ENCODE data around the gene SET.

The SET gene

DNA sequence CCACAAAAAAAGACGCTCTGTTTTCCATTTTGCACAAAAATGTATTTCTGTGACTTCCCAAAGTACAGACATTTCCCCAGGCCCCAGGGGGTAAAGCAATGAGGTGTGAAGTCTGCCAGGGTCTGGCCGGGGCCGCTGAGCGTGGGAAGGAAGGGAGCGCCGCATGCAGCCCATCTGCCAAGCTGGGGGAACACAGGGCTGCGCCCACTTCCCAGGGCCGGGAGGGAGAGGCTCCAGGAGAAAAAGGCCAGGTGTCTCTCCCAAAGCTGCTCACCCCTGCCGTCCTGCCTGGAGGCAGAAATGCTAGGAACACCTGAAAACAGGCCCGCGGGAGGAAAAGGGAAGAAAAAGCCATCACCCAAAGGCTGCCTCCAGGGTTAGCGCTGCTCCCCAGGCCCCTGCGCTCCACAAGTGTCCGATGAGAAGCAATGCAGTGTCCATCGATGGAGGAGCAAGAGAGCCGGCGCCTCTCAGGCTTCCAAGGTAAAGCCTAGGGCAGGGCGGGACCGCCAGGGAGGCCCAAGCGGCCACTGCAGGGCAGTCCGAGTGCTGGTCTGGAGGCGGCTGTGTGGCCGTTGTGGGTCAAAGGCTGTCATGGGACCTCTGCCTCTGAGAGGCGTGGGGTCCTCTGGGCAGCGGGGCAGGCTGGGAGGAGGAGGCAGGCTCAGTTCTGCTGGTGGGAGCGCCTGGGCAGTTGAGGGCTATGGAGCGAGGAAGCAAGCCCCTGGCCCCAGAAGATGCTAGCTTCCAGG lies 40.9 kb downstream of the SET start:
- TF ChIP-seq CREB1 (IDR thresholded peaks at IDR 0.05; ENCODE audit: low read depth) (no peak), TCF12 (IDR thresholded peaks at IDR 0.05; ENCODE audit: low read depth) (no peak), NFIC (IDR thresholded peaks at IDR 0.05) (no peak), ZBTB7A (IDR thresholded peaks at IDR 0.05; ENCODE audit: low read depth) (no peak), EGR1 (IDR thresholded peaks at IDR 0.05) (no peak), YY1 (IDR thresholded peaks at IDR 0.05; ENCODE audit: low read depth) (no peak), MAX (IDR thresholded peaks at IDR 0.05) (no peak), FOXM1 (IDR thresholded peaks at IDR 0.05; ENCODE audit: borderline replicate concordance, low read depth) (no peak), RAD21 (IDR thresholded peaks at IDR 0.05; ENCODE audit: low read depth) (no peak), USF1 (IDR thresholded peaks at IDR 0.05) (no peak), EP300 (IDR thresholded peaks at IDR 0.05; ENCODE audit: borderline replicate concordance) (no peak), CEBPB (IDR thresholded peaks at IDR 0.05) (no peak), TAF1 (IDR thresholded peaks at IDR 0.05; ENCODE audit: low read depth) (no peak), TEAD4 (IDR thresholded peaks at IDR 0.05) (no peak)
- TF ChIP-seq, protein P1, sequence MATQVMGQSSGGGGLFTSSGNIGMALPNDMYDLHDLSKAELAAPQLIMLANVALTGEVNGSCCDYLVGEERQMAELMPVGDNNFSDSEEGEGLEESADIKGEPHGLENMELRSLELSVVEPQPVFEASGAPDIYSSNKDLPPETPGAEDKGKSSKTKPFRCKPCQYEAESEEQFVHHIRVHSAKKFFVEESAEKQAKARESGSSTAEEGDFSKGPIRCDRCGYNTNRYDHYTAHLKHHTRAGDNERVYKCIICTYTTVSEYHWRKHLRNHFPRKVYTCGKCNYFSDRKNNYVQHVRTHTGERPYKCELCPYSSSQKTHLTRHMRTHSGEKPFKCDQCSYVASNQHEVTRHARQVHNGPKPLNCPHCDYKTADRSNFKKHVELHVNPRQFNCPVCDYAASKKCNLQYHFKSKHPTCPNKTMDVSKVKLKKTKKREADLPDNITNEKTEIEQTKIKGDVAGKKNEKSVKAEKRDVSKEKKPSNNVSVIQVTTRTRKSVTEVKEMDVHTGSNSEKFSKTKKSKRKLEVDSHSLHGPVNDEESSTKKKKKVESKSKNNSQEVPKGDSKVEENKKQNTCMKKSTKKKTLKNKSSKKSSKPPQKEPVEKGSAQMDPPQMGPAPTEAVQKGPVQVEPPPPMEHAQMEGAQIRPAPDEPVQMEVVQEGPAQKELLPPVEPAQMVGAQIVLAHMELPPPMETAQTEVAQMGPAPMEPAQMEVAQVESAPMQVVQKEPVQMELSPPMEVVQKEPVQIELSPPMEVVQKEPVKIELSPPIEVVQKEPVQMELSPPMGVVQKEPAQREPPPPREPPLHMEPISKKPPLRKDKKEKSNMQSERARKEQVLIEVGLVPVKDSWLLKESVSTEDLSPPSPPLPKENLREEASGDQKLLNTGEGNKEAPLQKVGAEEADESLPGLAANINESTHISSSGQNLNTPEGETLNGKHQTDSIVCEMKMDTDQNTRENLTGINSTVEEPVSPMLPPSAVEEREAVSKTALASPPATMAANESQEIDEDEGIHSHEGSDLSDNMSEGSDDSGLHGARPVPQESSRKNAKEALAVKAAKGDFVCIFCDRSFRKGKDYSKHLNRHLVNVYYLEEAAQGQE (IDR thresholded peaks at IDR 0.05; ENCODE audit: low read depth): no peak

DNA sequence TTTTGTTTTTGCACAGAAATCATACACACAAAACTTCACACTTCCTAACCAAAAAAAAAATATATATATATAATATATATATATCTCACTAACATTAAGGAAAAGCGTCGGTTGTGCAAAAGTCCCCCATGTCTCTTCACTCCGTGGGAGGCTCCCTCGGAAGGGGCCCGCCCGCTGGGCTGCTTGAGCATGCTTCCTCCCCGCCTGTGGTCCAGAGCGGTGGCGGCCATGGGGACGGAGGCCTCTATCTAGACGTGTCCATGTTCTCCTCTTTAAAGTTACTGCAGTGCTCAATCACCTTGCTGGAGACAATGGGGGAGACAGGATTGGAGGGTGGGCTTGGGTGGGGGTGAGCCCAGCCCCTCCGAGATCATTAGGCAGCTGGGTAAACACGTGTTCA lies 42.1 kb downstream of the SET start:
- no peak for TF ChIP-seq TEAD4 (IDR thresholded peaks at IDR 0.05)
- TF ChIP-seq NFIC (IDR thresholded peaks at IDR 0.05): no peak
- TF ChIP-seq YY1 (IDR thresholded peaks at IDR 0.05; ENCODE audit: low read depth): no peak
- TF ChIP-seq, protein P1 (IDR thresholded peaks at IDR 0.05; ENCODE audit: low read depth): no peak
- no peak for TF ChIP-seq TAF1 (IDR thresholded peaks at IDR 0.05; ENCODE audit: low read depth)
- TF ChIP-seq CREB1 (IDR thresholded peaks at IDR 0.05; ENCODE audit: low read depth): no peak
- no peak for TF ChIP-seq EGR1 (IDR thresholded peaks at IDR 0.05)

DNA sequence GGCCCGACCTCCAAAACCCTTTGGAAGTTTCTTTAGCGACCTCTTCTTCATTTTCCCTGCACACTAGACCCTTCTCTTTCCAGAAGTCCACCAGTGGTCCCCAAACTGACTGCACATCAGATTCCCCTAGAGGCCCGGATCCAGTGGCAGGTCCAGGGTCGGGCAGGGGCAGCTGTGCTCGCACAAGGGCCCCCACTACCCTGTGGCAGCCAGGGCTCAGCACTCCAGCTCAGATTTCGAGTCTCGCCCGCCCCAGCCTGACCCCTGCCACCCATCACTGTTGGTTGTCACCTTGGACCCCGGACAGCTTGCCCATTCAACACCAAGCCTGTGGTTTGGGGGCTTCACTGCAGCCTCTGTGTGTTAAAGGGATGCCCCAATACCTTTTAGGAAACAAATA lies 42.7 kb downstream of the SET start:
- no peak for TF ChIP-seq EGR1 (IDR thresholded peaks at IDR 0.05)
- TF ChIP-seq FOXM1 (IDR thresholded peaks at IDR 0.05; ENCODE audit: borderline replicate concordance, low read depth): no peak
- TF ChIP-seq TEAD4 (IDR thresholded peaks at IDR 0.05): no peak
- no peak for TF ChIP-seq USF1 (IDR thresholded peaks at IDR 0.05)
- TF ChIP-seq YY1 (IDR thresholded peaks at IDR 0.05; ENCODE audit: low read depth): no peak
- no peak for TF ChIP-seq RAD21 (IDR thresholded peaks at IDR 0.05; ENCODE audit: low read depth)
- no peak for TF ChIP-seq CREB1 (IDR thresholded peaks at IDR 0.05; ENCODE audit: low read depth)
- no peak for TF ChIP-seq MAX (IDR thresholded peaks at IDR 0.05)
- TF ChIP-seq TAF1 (IDR thresholded peaks at IDR 0.05; ENCODE audit: low read depth): no peak

- TF ChIP-seq FOXM1 (IDR thresholded peaks at IDR 0.05; ENCODE audit: borderline replicate concordance, low read depth): no peak
- TF ChIP-seq TCF12 (IDR thresholded peaks at IDR 0.05; ENCODE audit: low read depth): no peak
- TF ChIP-seq EGR1 (IDR thresholded peaks at IDR 0.05): no peak
- TF ChIP-seq, protein P1 (IDR thresholded peaks at IDR 0.05; ENCODE audit: low read depth): no peak
- TF ChIP-seq EP300 (IDR thresholded peaks at IDR 0.05; ENCODE audit: borderline replicate concordance): no peak
Observed at GRCh38 chr9:128732576-128732975, 43.6 kb downstream of the SET start.
